Stimulated activated CD8-positive, alpha-beta memory T cell treated with anti-CD3 and anti-CD28 coated beads, Interleukin-15, amount 100 ng/mL, for 4 hours (primary cell): ENCODE measurements around the gene PARP9.
"Not testable (repeated sequence)": the region's sequence is repeated elsewhere in the genome, so short reads cannot be mapped to it uniquely, and the experiment has no call there.

Experiments used
- DNase-seq, 2 donors: peaks; one replicate each; pipeline ENCODE4 v3.0.0-alpha.2; 2020; ENCODE audit warnings: low read depth in 2 of 2

PARP9 gene

DNA sequence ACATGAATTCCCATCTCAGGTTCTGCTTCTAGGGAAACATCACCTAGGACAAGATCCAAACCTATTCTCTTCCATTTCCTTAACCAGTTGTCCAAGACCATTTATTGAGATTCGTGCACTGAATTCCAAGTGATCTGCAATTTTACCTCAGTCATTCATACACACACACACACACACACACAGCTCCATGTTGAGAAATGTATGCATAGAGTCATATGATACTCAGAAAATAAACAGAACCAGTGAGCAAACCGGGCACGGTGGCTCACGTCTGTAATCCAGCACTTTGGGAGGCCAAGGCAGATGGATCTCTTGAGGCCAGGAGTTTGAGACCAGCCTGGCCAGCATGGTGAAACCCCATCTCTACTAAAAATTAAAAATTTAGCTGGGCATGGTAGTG, 43.2 kb downstream of the PARP9 start:
- DNase-seq = no peak

GRCh38 chr3:122519693-122520092, 44.4 kb downstream of the PARP9 start:
- no peak for DNase-seq

- no peak for DNase-seq
These were observed 47.2 kb downstream of the PARP9 start for GRCh38 chr3:122516846-122517360.

- no peak for DNase-seq
These were observed 48.2 kb downstream of the PARP9 start for GRCh38 chr3:122515870-122516269.

DNA sequence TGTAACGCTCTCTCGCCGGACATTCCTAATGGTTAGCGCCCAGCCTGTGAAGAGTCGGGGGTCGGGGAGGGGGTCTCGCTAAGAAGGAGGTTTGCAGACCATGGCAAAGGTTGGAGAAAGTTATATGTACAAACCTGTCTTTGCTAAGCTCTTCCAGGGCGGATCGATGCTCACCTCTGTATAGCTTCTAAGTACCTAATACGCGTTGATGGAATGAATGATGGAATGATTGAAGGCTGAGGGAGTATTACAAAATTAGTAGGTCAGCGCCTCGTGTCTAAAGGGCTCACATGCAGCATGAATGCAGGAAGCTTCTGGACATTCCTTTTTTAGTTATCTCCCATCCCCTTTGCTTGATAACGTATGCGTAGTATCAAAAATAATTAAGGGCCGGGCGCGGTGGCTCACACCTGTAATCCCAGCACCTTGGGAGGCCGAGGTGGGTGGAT, 49.1 kb downstream of the PARP9 start:
- DNase-seq = no peak

- peak; percentile 73 to 81 for DNase-seq
These were observed 49.7 kb downstream of the PARP9 start, which contains the start of gene KPNA1 for GRCh38 chr3:122514123-122515019. Gene KPNA1, minus strand, starts transcription at chr3:122514939. Its CDS starts 18,374 bp downstream, at chr3:122496565.

GRCh38 chr3:122513386-122514122, 50.5 kb downstream of the PARP9 start:
- no peak for DNase-seq

- no peak for DNase-seq
These were observed 51.8 kb downstream of the PARP9 start for GRCh38 chr3:122512284-122512683.

DNA sequence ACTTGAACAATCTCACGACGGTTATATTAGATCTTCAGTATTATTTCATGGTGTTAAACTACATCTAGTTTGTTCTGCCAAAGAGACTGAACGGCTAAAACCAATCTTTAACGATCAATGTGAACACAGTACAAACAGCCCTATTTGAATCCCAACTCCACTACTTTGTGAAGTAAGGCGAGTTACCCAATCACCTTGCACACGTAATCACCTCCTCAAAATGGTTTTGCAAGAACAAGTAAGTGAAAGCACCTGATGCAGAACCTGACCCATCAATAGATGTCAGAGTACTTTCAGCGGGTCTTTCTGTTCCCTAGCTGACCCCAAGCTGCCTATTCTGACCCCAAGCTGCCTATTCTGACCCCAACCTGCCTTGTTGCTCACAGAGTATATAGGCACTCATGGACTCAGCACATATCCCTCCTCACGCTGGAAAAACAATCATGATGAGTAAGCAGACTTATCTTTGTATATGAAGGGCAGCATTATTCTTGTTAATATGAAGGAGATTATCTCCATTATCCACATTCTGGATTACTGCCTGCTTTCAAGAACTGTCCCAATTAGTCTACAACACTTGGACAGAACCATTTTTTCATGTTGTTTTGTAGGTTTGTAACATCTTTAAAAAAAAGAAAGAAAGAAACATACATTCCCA, 53.1 kb downstream of the PARP9 start:
- no peak for DNase-seq

DNA sequence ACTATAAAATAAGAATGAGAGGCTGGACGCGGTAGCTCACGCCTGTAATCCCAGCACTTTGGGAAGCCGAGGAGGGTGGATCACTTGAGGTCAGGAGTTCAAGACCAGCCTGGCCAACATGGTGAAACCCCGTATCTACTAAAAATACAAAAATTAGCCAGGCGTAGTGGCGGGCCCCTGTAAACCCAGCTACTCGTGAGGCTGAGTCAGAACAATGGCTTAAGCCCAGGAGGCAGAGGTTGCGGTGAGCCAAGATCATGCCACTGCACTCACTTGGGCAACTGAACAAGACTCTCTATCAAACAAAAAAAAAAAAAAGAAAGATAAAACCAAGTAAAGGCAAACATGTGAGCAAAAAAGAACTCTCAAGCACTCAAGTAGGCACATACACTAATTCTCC, 55.2 kb downstream of the PARP9 start:
- DNase-seq = not testable (repeated sequence)

GRCh38 chr3:122508135-122508914, 55.8 kb downstream of the PARP9 start:
- DNase-seq = no peak

DNA sequence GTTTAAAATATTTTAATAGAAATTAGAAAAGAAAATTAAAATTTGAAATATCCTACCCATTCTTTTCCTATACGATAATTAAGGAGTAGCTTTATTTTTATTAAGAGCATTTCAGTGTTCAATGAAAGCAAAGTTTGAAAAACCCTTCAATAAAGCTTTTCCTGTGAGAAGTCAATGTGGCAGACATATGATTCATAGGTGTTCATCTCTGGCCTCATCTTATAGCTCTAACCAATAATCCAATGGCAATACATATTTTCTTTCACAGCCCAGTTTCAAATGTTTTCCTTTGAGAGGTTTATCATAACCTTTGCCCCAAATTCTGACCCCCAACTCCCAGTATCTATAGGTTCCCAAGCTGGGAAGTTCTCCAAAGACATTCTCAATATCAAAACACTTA, 57.6 kb downstream of the PARP9 start:
- DNase-seq = no peak

GRCh38 chr3:122505676-122506075, 58.4 kb downstream of the PARP9 start:
- no peak for DNase-seq

DNA sequence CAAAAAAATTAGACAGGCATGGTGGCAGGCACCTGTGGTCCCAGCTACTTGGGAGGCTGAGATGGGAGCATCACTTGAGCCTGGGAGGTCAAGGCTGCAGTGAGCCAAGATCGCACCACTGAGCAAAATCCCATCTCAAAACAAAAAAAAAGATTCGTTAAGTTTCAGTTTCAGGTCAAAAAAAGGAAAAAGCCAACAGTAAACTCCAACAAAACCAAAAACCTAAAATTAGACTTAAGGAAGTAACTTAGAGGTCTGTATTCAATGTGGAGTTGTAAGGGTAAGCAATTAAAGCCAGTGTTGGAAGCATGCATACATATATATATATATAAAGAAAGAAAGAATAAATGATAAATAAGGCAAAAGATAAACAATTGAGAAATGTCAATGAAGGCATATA, 61.2 kb downstream of the PARP9 start:
- DNase-seq = no peak

GRCh38 chr3:122502139-122502538, 62.0 kb downstream of the PARP9 start:
- DNase-seq = no peak

- not testable (repeated sequence) for DNase-seq
These were observed 63.1 kb downstream of the PARP9 start for GRCh38 chr3:122500964-122501363.

GRCh38 chr3:122498152-122498551, 65.9 kb downstream of the PARP9 start:
- DNase-seq = no peak

- peak in 1 of 2 donors; percentile 25 for DNase-seq
These were observed 66.7 kb downstream of the PARP9 start for GRCh38 chr3:122497425-122497824.

DNA sequence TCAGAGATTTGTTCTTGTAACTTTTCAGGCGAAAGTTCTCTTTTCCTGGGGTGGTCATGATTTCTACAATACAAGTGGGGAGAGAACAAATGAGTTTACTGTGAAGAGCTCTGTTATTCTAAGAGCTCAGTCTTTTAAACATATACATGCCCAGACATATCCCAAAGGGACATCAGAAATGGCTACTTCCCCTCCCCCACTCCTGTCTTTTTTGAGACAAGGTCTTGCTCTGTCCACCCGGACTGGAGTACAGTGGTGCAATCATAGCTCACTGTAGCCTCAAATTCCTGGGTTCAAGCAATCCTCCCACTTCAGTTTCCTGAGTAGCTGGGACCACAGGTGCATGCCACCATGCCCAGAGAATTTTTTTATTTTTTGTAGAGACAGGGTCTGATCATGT, 67.6 kb downstream of the PARP9 start:
- no peak for DNase-seq

GRCh38 chr3:122493296-122493695, 70.8 kb downstream of the PARP9 start:
- DNase-seq = no peak
